ENCODE measurements around the gene SYTL5.
A peak's percentile ranks its signal among the peaks of the same experiment; 100 is the strongest.

SYTL5 gene

DNA sequence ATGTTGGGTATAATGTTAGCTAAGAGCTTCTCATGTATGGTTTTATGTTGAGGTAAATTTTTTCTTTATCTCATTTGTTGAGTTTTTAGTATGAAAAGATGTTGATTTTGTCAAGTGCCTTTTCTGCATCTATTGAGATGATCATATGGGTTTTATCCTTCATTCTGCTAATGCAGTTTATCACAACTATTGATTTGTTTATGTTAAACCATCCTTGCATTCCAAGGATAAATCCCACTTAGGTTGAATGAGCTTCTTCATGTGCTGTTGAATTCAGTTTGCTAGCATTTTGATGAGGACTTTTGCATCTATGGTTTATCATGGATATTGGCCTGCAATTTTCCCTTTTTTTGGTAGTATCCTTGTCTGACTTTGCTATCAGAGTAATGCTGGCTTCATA lies 93.3 kb downstream of the SYTL5 start:
- DNase-seq, result no peak

DNA sequence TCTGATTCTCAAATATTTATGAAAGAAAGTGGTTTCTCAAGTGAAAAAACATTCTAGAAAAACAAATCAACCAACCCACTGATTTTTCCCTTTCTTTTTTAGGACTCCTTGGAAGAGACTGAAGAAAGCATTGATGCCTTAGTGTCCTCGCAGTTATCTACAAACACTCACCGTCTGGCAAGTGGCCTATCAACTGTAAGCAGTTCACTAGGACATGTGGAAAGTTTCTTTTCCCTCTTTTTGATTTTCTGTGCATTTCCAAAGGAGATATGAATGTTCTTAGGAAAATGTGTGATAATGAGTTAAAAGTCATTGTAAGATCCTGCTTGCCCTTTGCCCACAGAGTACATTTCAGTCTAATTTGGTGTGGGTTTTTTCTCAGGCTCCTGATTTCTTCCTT lies 95.9 kb downstream of the SYTL5 start:
- no peak for DNase-seq

DNA sequence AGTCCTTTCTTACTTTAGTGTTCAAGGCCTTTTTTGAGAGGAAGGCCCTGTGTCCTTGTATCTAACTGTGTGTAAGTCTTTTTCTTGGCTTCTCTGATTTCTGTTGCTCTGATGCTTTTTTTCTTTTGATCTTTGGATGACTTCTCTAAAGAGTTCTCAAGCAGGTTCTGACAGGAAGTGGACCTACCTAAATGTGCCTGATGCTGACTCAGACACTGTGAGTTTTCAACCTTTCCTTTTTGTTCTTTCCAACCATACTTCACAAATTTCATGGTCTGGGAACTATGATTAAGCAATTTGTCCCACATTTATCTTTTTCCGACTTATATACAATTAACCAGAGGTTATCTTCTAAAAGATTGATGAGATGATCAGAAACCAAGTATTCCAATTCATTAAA lies 96.5 kb downstream of the SYTL5 start:
- no peak for DNase-seq

DNA sequence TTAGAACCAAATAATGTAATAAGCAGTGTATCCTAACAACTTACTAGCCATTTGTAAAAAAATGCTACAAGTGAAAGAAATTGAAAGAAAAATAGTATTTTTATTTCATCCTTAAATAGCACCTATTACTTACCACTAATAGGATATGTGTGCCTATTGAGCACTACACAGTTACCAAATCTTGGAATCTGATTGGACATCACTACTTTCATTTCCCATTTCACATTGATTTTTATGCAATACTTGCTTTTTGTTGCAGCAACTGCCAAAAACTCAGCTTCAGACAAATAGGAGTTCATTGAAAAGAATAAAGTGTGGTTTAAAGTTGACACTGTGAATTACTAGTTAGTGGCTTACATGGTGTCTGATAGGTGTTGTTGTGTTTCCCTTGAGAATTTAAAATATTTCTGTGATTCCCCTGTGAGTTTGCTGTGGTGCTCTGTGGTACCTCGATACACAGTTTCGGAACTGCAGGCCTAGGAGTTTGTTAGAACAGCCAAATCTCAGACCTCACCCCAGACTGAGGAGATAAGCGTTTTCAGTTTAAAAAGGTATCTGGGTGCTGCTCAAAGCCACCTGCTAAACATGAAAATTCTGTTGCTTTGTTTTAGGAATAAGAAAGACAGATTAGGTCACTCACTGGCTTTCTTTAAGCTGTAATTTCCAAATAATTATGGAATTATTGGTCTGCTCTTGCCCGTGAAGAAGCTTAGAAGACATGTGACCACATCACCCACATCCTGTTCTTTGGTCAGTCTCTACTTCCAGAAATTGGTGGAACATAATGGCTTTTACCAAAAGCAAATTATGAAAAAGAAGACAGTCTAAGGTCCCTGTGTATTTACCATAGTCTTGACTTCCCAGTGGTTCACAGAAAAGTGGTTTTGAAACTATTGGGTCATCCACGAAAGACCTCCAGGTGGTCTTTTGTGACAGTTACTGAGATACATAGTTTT lies 97.8 kb downstream of the SYTL5 start:
- peak; percentile 3 for DNase-seq

DNA sequence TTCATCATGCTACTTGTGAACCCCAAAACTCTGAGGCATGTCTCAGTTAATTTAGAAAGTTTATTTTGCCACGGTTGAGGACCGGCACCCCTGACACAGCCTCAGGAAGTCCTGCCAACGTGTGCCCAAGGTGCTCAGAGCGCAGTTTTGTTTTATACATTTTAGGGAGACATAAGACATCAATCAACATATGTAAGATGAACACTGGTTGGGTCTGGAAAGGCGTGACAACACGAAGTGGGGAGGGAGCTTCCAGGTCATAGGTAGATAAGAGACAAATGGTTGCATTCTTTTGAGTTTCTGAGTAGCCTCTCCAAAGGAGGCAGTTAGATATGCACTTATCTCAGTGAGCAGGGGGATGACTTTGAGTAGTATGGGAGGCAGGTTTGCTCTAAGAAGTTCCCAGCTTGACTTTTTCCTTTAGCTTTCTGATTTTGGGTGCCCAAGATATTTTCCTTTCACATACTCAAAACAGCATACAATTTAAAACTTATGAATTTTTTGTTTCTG lies 98.9 kb downstream of the SYTL5 start:
- no peak for DNase-seq

- no peak for DNase-seq
Measured at GRCh38 chrX:38106991-38107655, 100.8 kb downstream of the SYTL5 start.

- no peak for DNase-seq
Measured at GRCh38 chrX:38108364-38108763, 102.0 kb downstream of the SYTL5 start.

DNA sequence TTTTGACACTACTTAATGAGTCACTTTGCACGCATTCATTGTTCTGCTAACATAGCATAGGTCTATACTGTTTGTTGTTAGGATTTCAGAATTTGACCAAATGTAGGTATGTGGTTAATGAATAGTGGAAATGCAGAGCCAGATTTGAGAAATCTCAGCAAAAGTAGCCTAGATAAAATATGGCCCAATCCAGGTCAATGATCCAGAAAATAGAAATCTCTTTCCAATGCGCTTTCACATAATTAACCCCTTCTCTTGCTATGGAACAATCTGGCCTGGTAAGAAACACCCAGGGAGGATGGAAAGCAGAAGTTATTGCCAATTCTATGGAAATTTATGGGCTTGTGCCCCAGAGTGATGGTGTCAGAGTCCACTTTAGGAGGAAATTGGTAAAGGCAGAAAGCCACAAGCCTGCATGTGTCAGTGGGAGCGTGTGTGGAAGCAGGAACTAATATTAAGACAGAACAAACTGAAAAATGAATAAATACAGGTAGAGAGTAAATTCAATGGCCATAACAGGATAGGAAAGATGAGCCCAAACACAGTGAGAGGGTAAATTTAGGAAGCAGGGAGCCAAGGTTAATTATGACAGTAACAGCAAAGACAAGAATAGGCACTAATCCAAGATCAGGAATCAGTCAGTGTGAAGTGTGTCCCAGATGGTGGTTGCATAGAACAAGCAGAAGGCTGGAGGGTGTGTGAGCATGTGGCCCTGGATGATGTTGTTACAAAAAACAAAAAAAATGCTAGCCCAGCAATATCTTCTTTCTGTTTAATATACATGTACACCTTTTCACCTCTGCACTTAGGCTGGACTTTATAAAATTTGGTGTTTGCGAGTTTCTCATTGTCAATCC lies 102.9 kb downstream of the SYTL5 start:
- DNase-seq, result no peak

DNA sequence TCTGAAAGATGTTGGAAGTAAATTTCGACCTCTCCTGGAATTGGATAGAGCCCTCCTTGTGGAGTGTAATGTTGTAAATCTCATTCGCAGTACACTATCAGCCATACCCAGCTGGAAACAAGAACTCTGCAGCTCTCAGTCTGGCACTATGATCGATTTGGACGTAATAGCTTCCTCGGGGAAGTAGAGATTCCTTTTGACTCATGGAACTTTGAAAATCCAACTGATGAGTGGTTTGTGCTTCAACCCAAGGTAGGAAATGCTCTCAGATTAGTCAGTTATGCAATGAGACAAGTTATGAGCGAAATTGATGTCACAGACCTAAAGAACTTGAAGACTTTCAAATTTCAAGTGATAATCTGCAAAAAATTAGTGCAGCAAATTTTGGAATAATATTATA lies 103.9 kb downstream of the SYTL5 start:
- no peak for DNase-seq

DNA sequence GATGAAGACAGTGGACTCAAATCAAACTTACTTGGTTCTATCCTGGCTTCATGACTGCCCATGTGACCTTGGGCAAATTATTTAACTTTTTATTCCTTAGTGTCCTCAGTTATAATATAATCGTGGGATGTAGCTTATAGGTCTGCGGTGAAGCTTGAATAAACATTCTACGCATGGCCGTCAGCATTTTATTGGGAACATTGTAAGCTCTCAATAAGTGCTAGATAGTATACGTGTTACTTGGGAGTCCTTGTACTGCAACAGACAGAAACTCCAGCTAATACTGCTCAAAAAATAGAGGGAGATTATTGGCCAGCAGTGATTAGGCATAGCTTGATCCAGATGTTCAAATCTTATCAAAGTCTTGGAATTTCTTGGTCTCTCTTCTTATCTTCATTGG lies 104.8 kb downstream of the SYTL5 start:
- DNase-seq, result no peak

- DNase-seq, result no peak
Measured at GRCh38 chrX:38112566-38112965, 106.2 kb downstream of the SYTL5 start.

DNA sequence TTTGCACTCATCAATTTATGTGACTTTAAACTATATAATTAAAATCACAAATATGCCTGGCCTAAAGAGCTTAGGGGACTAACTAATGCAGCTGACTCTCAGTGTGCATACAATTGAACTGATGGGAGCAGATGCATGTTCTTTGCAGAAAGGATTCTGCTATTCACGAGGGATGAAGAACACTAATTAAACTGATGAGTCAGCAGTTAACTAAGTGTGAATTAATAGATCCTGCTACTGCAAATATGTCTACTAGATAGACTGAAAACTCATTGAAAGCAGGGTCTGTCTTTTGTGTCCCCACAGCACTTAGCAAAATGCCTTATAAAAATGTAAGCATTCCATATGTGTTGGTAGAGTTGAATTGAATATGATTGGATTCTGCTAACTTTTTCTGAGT lies 110.4 kb downstream of the SYTL5 start:
- DNase-seq, result no peak

- no peak for DNase-seq
Measured at GRCh38 chrX:38117485-38117884, 111.1 kb downstream of the SYTL5 start.

DNA sequence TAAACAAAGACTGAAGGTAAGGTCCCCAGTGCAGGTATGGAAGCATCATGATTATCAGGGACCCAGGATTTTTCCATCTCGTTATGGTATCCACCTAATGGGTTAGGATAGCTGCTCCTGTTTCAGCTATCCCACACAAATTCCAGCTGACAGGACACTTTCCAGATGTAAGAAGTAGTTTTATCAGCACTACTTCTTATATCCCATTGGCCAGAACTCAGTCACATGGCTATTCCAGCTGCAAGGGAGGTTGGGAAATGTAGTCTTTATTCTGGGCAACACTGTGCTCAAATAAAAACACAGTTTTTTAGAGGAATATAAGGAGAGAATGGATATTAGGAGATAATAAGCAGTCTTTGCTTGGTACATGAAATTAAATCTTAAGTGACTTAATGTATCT lies 117.6 kb downstream of the SYTL5 start:
- DNase-seq, result no peak

DNA sequence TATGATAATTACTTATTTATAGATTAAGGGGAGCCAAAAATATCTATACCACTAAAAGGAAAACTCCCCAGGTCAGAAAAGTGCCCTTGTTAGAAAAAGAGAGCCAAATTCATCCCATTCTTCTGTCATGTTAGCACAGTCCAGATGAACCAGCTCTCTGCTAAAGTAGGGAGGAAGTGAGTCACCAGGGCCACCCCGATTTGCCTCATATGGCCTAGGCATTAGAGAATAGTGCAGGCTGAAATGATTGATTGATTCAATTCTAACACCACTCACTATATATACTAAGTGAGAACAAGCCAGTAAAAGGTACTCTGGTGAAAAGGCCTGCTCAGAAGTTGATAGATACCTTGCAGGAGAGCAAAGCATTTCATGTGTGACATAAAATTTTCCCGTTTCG lies 119.8 kb downstream of the SYTL5 start:
- no peak for DNase-seq

- no peak for DNase-seq
Measured at GRCh38 chrX:38127961-38128360, 121.6 kb downstream of the SYTL5 start.

GRCh38 chrX:38129366-38129765 lies 123.0 kb downstream of the SYTL5 start:
- DNase-seq, result no peak

DNA sequence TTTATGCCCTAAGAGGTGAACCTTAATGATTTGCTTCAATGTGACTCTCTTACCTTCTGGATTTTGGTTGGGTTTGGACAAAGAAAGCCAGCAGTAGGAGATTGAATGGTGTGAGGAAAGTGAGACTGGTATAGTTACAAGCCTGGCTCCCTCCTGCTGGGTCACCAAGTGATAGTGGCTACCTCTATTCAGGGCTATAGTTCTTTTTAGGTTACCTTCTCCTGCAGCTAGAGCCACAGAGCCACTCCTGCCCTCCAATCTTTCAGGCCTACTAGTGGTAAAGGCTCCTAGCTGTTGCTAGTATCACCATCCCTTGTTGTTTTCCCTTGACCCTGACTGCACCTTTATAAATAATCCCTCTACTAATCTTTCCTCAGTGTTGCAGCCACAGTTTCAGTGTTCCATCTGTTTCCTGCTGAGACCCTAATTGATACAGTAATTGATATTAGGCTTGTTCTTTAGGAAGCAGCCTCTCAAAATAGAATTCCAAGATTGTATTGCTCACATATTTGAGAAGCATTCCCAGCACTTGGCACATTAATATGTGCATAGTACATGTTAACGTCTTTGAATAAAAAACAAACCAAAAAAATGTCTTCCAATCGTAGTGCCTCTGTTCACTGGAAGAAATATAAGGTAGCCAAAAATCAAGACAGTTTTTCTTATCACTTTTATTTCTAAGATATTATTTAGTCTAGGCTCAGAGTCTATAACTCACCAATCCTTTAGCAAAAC lies 132.0 kb downstream of the SYTL5 start:
- DNase-seq, result no peak

DNA sequence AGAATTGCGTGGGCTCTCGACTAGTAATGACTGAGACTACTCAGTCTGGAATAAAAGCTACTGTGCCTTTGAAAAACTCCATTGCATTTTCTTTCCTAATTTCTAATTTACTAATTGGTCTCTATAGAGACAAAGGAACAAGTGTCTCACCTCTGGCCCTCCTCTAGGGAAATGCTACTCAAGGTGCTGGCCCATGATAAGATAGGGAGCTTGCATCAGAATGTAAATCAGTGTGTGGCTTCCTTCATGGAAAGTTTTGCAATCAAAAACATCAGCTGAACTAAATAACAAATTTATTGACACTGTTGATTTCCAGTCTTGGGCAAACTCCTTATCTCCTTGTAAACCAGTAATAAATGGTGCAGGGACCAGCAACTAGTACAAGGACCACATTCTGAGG lies 132.5 kb downstream of the SYTL5 start:
- no peak for DNase-seq

- DNase-seq, result no peak
Measured at GRCh38 chrX:38142610-38143009, 136.3 kb downstream of the SYTL5 start.

- no peak for DNase-seq
Measured at GRCh38 chrX:38149016-38149415, 142.7 kb downstream of the SYTL5 start.

DNA sequence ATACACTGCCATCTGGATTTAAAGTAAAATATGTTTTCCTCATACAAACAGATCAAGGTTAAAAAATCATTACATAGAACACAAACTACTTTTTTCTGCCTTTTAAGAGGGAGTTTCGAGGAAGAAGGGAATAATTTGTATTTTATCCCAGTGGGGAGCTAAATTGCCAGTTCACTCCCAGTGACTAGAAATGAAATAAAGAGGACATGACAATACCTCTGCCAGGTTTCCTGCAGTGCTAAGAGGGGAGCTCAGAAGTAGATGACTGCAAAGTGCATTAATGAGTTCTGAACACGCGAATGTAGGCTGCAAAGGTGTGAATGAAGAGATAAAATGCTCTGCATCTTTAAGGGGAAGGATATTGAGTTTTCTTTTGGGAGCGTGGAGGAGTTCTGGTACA lies 144.6 kb downstream of the SYTL5 start:
- DNase-seq, result no peak
